SU-DHL-6 (cell line): Measurements from ENCODE around the gene SULT2B1.

Experiments
- H2AFZ ChIP-seq: fragments of 200-600 bp; sonication (generic); 2 replicates; pipeline ENCODE4 v1.6.1; 2014; ENCODE audit warnings: low read depth, mild to moderate bottlenecking, moderate library complexity, mixed read lengths, antibody characterized with exemption, low read length; ENCODE audit not compliant: severe bottlenecking
- H3F3A ChIP-seq: fragments of 200-600 bp; shearing (Covaris generic); 2 replicates; pipeline ENCODE4 v1.6.0; 2016; ENCODE audit warnings: antibody characterized with exemption, mild to moderate bottlenecking; ENCODE audit not compliant: insufficient read depth
- H3K27ac ChIP-seq: fragments of 200-600 bp; sonication (generic); 2 replicates; pipeline ENCODE4 v1.5.1; 2016; ENCODE audit warnings: low read depth, mild to moderate bottlenecking, low read length, moderate library complexity, mixed read lengths
- H3K27me3 ChIP-seq: fragments of 200-600 bp; sonication (generic), shearing (Covaris generic); 2 replicates; pipeline ENCODE4 v1.6.0; 2014; ENCODE audit warnings: mild to moderate bottlenecking, low read length
- H3K36me3 ChIP-seq: fragments of 200-600 bp; sonication (generic); 2 replicates; pipeline ENCODE4 v1.6.1; 2014; ENCODE audit warnings: mild to moderate bottlenecking, low read length, mixed read lengths
- H3K4me2 ChIP-seq: fragments of 300-600, 200-600 bp; shearing (Covaris generic), sonication (generic); 2 replicates; pipeline ENCODE4 v1.6.0; 2014; ENCODE audit warnings: low read length, low read depth, mild to moderate bottlenecking; ENCODE audit not compliant: poor library complexity, severe bottlenecking
- H3K4me3 ChIP-seq: fragments of 200-600 bp; sonication (generic); 2 replicates; pipeline ENCODE4 v1.5.1; 2014; ENCODE audit warnings: antibody characterized with exemption, low read length, mild to moderate bottlenecking, mixed read lengths; ENCODE audit not compliant: insufficient read depth, poor library complexity, severe bottlenecking
- H3K79me2 ChIP-seq: fragments of 200-600 bp; sonication (generic); 2 replicates; pipeline ENCODE4 v1.6.1; 2014; ENCODE audit warnings: mild to moderate bottlenecking, low read length, moderate library complexity; ENCODE audit not compliant: insufficient read depth
- H3K9ac ChIP-seq: fragments of 200-600 bp; sonication (generic); 2 replicates; pipeline ENCODE4 v1.7.0; 2014; ENCODE audit warnings: mild to moderate bottlenecking, low read length
- H3K9me2 ChIP-seq: fragments of 200-600 bp; sonication (generic); replicated peaks from 2 replicates; pipeline ENCODE4 v1.6.1; 2014; ENCODE audit warnings: low read length; ENCODE audit not compliant: insufficient read depth
- H3K9me3 ChIP-seq: fragments of 200-600 bp; sonication (generic); 2 replicates; pipeline ENCODE4 v1.6.1; 2014; ENCODE audit warnings: low read length, mixed read lengths; ENCODE audit not compliant: insufficient read depth
- H4K20me1 ChIP-seq: fragments of 200-600 bp; sonication (generic); 2 replicates; pipeline ENCODE4 v1.6.1; 2014; ENCODE audit warnings: low read depth, mild to moderate bottlenecking, antibody characterized with exemption, low read length, moderate library complexity, mixed read lengths
- EZH2phosphoT487 ChIP-seq: fragments of 200-600 bp; sonication (generic), shearing (Covaris generic); conservative IDR thresholded peaks from 2 replicates; pipeline ENCODE4 v1.6.1; 2018; ENCODE audit warnings: mild to moderate bottlenecking, antibody characterized with exemption, low read length, moderate library complexity, mixed read lengths
- TF ChIP-seq, protein P1 (sequence below): fragments of 200-600 bp; sonication (generic); IDR thresholded peaks from one replicate; pipeline ENCODE4 v1.5.1; 2017; ENCODE audit warnings: antibody characterized with exemption, mild to moderate bottlenecking, low read length, moderate library complexity; ENCODE audit not compliant: insufficient read depth, poor library complexity, severe bottlenecking

The SULT2B1 gene

DNA sequence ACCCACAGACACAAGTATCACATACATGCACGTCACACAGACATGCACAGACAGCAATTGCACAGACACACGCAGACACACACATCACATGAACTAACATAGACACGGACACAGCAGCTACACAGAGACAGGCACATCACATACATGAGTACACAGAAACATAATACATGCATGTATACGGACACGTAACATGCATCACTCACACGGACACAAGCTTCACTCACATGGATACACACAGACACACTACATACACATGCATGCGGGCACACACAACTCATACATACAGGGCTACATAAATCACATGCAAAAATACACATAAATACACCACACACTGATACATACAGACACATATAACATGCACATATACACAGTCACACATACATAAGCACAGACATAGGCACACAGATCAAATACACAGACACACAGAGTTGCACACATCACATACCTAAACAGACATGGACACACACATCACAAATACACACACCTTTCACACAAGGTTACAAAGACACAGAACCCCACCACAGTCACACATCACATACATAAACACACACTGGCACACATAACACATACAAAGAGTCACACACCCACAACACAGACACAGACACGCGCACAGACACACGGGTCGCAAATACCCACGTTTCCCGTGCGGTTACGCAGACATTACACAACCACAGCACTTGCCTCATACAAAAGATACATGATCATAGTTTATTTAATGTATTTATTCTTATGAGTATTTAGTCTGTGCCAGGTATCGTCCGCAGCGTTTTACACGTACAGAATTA lies 39.3 kb upstream of the SULT2B1 start:
- Histone ChIP-seq H3K9me2 (no peaks in the 10 kb centered on the region), H3K9me3 (no peaks in the 10 kb centered on the region), H3F3A (peaks cover 8% of the 10 kb centered on the region), H2AFZ (peak overlapping the region; percentile 87), H3K27ac (peak overlapping the region; percentile 57), H4K20me1 (no peaks in the 10 kb centered on the region), H3K79me2 (no peaks in the 10 kb centered on the region), H3K4me2 (peak overlapping the region; percentile 84), H3K36me3 (no peaks in the 10 kb centered on the region), H3K9ac (peak overlapping the region; percentile 77), H3K4me3 (peak overlapping the region; percentile 74), H3K27me3 (no peaks in the 10 kb centered on the region)
- no peak for TF ChIP-seq EZH2phosphoT487
- TF ChIP-seq, protein P1, sequence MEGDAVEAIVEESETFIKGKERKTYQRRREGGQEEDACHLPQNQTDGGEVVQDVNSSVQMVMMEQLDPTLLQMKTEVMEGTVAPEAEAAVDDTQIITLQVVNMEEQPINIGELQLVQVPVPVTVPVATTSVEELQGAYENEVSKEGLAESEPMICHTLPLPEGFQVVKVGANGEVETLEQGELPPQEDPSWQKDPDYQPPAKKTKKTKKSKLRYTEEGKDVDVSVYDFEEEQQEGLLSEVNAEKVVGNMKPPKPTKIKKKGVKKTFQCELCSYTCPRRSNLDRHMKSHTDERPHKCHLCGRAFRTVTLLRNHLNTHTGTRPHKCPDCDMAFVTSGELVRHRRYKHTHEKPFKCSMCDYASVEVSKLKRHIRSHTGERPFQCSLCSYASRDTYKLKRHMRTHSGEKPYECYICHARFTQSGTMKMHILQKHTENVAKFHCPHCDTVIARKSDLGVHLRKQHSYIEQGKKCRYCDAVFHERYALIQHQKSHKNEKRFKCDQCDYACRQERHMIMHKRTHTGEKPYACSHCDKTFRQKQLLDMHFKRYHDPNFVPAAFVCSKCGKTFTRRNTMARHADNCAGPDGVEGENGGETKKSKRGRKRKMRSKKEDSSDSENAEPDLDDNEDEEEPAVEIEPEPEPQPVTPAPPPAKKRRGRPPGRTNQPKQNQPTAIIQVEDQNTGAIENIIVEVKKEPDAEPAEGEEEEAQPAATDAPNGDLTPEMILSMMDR = no peak

DNA sequence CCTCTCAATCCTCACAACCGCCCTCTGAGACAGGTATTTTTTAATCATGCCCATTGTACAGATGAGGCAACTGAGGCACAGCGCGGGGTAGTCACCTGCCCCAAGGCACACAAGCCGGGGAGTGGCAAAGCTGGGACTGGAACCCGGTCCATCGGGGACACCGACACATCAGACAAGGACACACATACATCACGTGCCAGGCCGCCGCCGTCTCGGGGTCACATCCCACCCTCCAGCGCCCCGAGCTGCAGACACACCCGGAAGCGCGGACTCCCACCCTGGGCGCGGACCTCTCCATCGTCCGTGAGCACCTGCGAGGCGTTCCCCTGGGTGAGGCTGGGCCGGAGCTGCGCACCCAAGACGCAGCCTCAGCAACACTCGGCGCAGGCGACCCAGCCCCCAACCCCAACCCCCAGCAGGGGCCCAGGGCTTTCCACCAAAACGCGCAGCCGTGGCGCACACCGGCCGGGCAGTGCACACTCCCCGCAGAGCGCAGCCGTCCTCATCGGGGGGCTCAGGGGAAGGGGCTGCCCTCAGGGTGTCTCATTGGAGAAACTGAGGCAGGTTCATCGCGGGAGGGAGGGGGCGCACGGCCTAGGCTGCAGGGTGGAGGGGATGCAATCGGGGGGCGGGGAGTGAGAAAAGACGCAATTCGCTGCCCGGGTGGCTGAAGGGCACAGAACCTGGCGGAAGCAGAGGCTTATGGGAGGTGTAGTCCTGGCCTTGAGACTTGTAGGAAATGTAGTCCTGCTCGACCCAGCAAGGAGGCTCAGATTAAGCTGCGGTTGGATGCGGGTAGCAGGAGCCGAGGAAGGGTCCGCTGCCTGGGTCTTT lies 38.5 kb upstream of the SULT2B1 start:
- Histone ChIP-seq H3K9me3 (no peaks in the 10 kb centered on the region), H3K36me3 (no peaks in the 10 kb centered on the region), H4K20me1 (no peaks in the 10 kb centered on the region), H2AFZ (peak overlapping the region; percentile 87), H3K4me2 (peak overlapping the region; percentile 84), H3K27me3 (no peaks in the 10 kb centered on the region), H3F3A (peaks cover 8% of the 10 kb centered on the region), H3K9me2 (no peaks in the 10 kb centered on the region), H3K27ac (peak overlapping the region; percentile 57), H3K4me3 (peak overlapping the region; percentile 74), H3K79me2 (no peaks in the 10 kb centered on the region), H3K9ac (peak overlapping the region; percentile 77)
- no peak for TF ChIP-seq EZH2phosphoT487
- TF ChIP-seq, protein P1 = no peak

DNA sequence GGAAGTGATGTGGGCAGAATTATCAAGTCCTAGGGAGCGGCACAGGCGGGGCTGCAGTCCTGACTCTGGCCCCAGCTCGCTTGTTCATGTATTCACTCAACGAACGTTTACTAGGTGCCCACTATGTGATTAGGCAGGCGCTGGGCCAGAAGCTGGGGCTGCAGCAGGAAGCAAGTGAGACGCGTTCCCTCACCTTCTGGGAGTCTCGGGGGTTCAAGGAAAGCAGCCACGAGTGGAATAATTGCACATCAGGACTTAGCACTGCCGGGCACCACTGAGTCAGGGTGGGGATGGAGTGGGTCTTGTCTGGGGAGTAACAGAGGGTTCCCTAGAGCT lies 37.9 kb upstream of the SULT2B1 start:
- no peaks in the 10 kb centered on the region for H3K9me2 ChIP-seq
- peak overlapping the region; percentile 87 for H2AFZ ChIP-seq
- H3K36me3 ChIP-seq = no peaks in the 10 kb centered on the region
- H3K27ac ChIP-seq = no peak overlapping the region
- H3K9ac ChIP-seq = peak overlapping the region; percentile 77
- no peaks in the 10 kb centered on the region for H3K27me3 ChIP-seq
- H3F3A ChIP-seq = peaks cover 8% of the 10 kb centered on the region
- TF ChIP-seq, protein P1 = no peak
- TF ChIP-seq EZH2phosphoT487 = no peak
- H4K20me1 ChIP-seq = no peaks in the 10 kb centered on the region
- peak overlapping the region; percentile 74 for H3K4me3 ChIP-seq
- no peaks in the 10 kb centered on the region for H3K79me2 ChIP-seq
- peak overlapping the region; percentile 84 for H3K4me2 ChIP-seq
- no peaks in the 10 kb centered on the region for H3K9me3 ChIP-seq
